ENCODE measurements around the gene TTC9.
A peak's percentile ranks its signal among the peaks of the same experiment; 100 is the strongest.

TTC9 gene

GRCh38 chr14:70635971-70636595 lies 5.6 kb upstream of the TTC9 start:
- Mint-ChIP-seq H3K27ac (no peak overlapping the region), H3K9me3 (no peaks in the 10 kb centered on the region), H3K36me3 (no peaks in the 10 kb centered on the region), H3K4me1 (peaks cover 14% of the 10 kb centered on the region), H3K4me3 (no peak overlapping the region)
- ATAC-seq, result peak; percentile 85
- DNase-seq (ENCODE audit: low spot score in 2 of 2), result no peak

GRCh38 chr14:70638416-70638815 lies 3.3 kb upstream of the TTC9 start:
- no peaks in the 10 kb centered on the region for H3K9me3 Mint-ChIP-seq
- peaks cover 23% of the 10 kb centered on the region for H3K4me1 Mint-ChIP-seq
- no peak overlapping the region for H3K27ac Mint-ChIP-seq
- H3K36me3 Mint-ChIP-seq, result peaks cover 12% of the 10 kb centered on the region
- ATAC-seq (no peak), DNase-seq (ENCODE audit: low spot score in 2 of 2) (no peak)
- no peak overlapping the region for H3K4me3 Mint-ChIP-seq

GRCh38 chr14:70640938-70641547 lies 673 bp upstream of the TTC9 start:
- Mint-ChIP-seq H3K4me1 (peaks cover 37% of the 10 kb centered on the region), H3K36me3 (peaks cover 14% of the 10 kb centered on the region)

GRCh38 chr14:70642303-70643235 lies 853 bp downstream of the TTC9 start:
- H3K4me1 Mint-ChIP-seq, result peaks cover 42% of the 10 kb centered on the region
- DNase-seq (ENCODE audit: low spot score in 2 of 2) (peak in 1 of 2 donors; percentile 68), ATAC-seq (peak; percentile 59)
- peaks cover 19% of the 10 kb centered on the region for H3K36me3 Mint-ChIP-seq
- H3K27ac Mint-ChIP-seq, result peak overlapping the region; percentile 89
- H3K4me3 Mint-ChIP-seq, result peak overlapping the region; percentile 93
- no peaks in the 10 kb centered on the region for H3K9me3 Mint-ChIP-seq

More at GRCh38 chr14:70640938-70641547, 673 bp upstream of the TTC9 start:
- Mint-ChIP-seq H3K27ac (peak overlapping the region; percentile 56), H3K4me3 (peak overlapping the region; percentile 93), H3K9me3 (no peaks in the 10 kb centered on the region)
- ATAC-seq, result peak; percentile 85
- peak in 1 of 2 donors; percentile 67 for DNase-seq (ENCODE audit: low spot score in 2 of 2)

GRCh38 chr14:70643967-70644366 lies 2.3 kb downstream of the TTC9 start:
- Mint-ChIP-seq H3K4me1 (peaks cover 48% of the 10 kb centered on the region), H3K27ac (peak overlapping the region; percentile 89), H3K4me3 (peak overlapping the region; percentile 93), H3K9me3 (no peaks in the 10 kb centered on the region), H3K36me3 (peaks cover 19% of the 10 kb centered on the region)
- ATAC-seq (no peak), DNase-seq (ENCODE audit: low spot score in 2 of 2) (no peak)

- Mint-ChIP-seq H3K9me3 (no peaks in the 10 kb centered on the region), H3K4me1 (peaks cover 50% of the 10 kb centered on the region), H3K36me3 (peaks cover 19% of the 10 kb centered on the region), H3K4me3 (no peak overlapping the region), H3K27ac (no peak overlapping the region)
- ATAC-seq, result no peak
- DNase-seq (ENCODE audit: low spot score in 2 of 2), result no peak
Measured at GRCh38 chr14:70645892-70646291, 4.2 kb downstream of the TTC9 start.

GRCh38 chr14:70646705-70647104 lies 5.0 kb downstream of the TTC9 start:
- peak overlapping the region; percentile 18 for H3K4me3 Mint-ChIP-seq
- H3K4me1 Mint-ChIP-seq, result peaks cover 51% of the 10 kb centered on the region
- ATAC-seq, result no peak
- peaks cover 19% of the 10 kb centered on the region for H3K36me3 Mint-ChIP-seq
- H3K9me3 Mint-ChIP-seq, result no peaks in the 10 kb centered on the region
- no peak for DNase-seq (ENCODE audit: low spot score in 2 of 2)
- H3K27ac Mint-ChIP-seq, result no peak overlapping the region

- Mint-ChIP-seq H3K9me3 (no peaks in the 10 kb centered on the region), H3K4me1 (peaks cover 62% of the 10 kb centered on the region), H3K4me3 (no peak overlapping the region), H3K36me3 (peaks cover 8% of the 10 kb centered on the region), H3K27ac (no peak overlapping the region)
- DNase-seq (ENCODE audit: low spot score in 2 of 2), result no peak
- ATAC-seq, result no peak
Measured at GRCh38 chr14:70648346-70648745, 6.6 kb downstream of the TTC9 start.

GRCh38 chr14:70649803-70650202 lies 8.1 kb downstream of the TTC9 start:
- H3K27ac Mint-ChIP-seq, result peak overlapping the region; percentile 67
- peaks cover 63% of the 10 kb centered on the region for H3K4me1 Mint-ChIP-seq
- H3K4me3 Mint-ChIP-seq, result no peak overlapping the region
- peaks cover 5% of the 10 kb centered on the region for H3K36me3 Mint-ChIP-seq
- ATAC-seq (no peak), DNase-seq (ENCODE audit: low spot score in 2 of 2) (no peak)
- H3K9me3 Mint-ChIP-seq, result no peaks in the 10 kb centered on the region

- H3K9me3 Mint-ChIP-seq, result no peaks in the 10 kb centered on the region
Measured at GRCh38 chr14:70651522-70651921, 9.8 kb downstream of the TTC9 start.

GRCh38 chr14:70652871-70653270 lies 11.2 kb downstream of the TTC9 start:
- H3K4me3 Mint-ChIP-seq, result no peak overlapping the region
- no peak for DNase-seq (ENCODE audit: low spot score in 2 of 2)
- peaks cover 13% of the 10 kb centered on the region for H3K36me3 Mint-ChIP-seq
- ATAC-seq, result no peak
- H3K9me3 Mint-ChIP-seq, result no peaks in the 10 kb centered on the region
- H3K4me1 Mint-ChIP-seq, result peaks cover 64% of the 10 kb centered on the region
- H3K27ac Mint-ChIP-seq, result peak overlapping the region; percentile 97

More at GRCh38 chr14:70651522-70651921, 9.8 kb downstream of the TTC9 start:
- Mint-ChIP-seq H3K4me3 (no peak overlapping the region), H3K36me3 (peaks cover 16% of the 10 kb centered on the region), H3K4me1 (peaks cover 64% of the 10 kb centered on the region), H3K27ac (peak overlapping the region; percentile 59)
- peak; percentile 83 for ATAC-seq
- no peak for DNase-seq (ENCODE audit: low spot score in 2 of 2)

- H3K4me3 Mint-ChIP-seq, result no peak overlapping the region
- peak overlapping the region; percentile 97 for H3K27ac Mint-ChIP-seq
- peaks cover 13% of the 10 kb centered on the region for H3K36me3 Mint-ChIP-seq
- H3K9me3 Mint-ChIP-seq, result no peaks in the 10 kb centered on the region
- DNase-seq (ENCODE audit: low spot score in 2 of 2) (no peak), ATAC-seq (no peak)
- peaks cover 67% of the 10 kb centered on the region for H3K4me1 Mint-ChIP-seq
Measured at GRCh38 chr14:70653662-70654061, 11.9 kb downstream of the TTC9 start.

- Mint-ChIP-seq H3K9me3 (no peaks in the 10 kb centered on the region), H3K4me1 (peaks cover 74% of the 10 kb centered on the region), H3K4me3 (peak overlapping the region; percentile 79), H3K27ac (peak overlapping the region; percentile 97), H3K36me3 (peaks cover 13% of the 10 kb centered on the region)
- DNase-seq (ENCODE audit: low spot score in 2 of 2) (no peak), ATAC-seq (peak; percentile 52)
Measured at GRCh38 chr14:70654632-70655031, 12.9 kb downstream of the TTC9 start.

- H3K4me1 Mint-ChIP-seq, result peaks cover 75% of the 10 kb centered on the region
- H3K36me3 Mint-ChIP-seq, result peaks cover 13% of the 10 kb centered on the region
- peak overlapping the region; percentile 97 for H3K27ac Mint-ChIP-seq
- ATAC-seq, result peak; percentile 89
- DNase-seq (ENCODE audit: low spot score in 2 of 2), result peak in 1 of 2 donors; percentile 80
- H3K9me3 Mint-ChIP-seq, result no peaks in the 10 kb centered on the region
- peak overlapping the region; percentile 79 for H3K4me3 Mint-ChIP-seq
Measured at GRCh38 chr14:70655110-70655826, 13.6 kb downstream of the TTC9 start.

- no peak for ATAC-seq
- H3K27ac Mint-ChIP-seq, result peak overlapping the region; percentile 97
- peak overlapping the region; percentile 45 for H3K4me3 Mint-ChIP-seq
- peaks cover 13% of the 10 kb centered on the region for H3K36me3 Mint-ChIP-seq
- H3K9me3 Mint-ChIP-seq, result no peaks in the 10 kb centered on the region
- peaks cover 72% of the 10 kb centered on the region for H3K4me1 Mint-ChIP-seq
- no peak for DNase-seq (ENCODE audit: low spot score in 2 of 2)
Measured at GRCh38 chr14:70658899-70659298, 17.2 kb downstream of the TTC9 start.
